Measurements from ENCODE around the gene OCIAD1. TPM values are rescaled to one million over a fixed set of nuclear protein-coding genes. Genes with fewer than 3 reads are reported as not detected.
"Not testable (repeated sequence)": the region's sequence is repeated elsewhere in the genome, so short reads cannot be mapped to it uniquely, and the experiment has no call there.

The OCIAD1 gene
- total and polyA plus RNA-seq, 12 donors, result 97.7 to 403 (median 171) TPM

DNA sequence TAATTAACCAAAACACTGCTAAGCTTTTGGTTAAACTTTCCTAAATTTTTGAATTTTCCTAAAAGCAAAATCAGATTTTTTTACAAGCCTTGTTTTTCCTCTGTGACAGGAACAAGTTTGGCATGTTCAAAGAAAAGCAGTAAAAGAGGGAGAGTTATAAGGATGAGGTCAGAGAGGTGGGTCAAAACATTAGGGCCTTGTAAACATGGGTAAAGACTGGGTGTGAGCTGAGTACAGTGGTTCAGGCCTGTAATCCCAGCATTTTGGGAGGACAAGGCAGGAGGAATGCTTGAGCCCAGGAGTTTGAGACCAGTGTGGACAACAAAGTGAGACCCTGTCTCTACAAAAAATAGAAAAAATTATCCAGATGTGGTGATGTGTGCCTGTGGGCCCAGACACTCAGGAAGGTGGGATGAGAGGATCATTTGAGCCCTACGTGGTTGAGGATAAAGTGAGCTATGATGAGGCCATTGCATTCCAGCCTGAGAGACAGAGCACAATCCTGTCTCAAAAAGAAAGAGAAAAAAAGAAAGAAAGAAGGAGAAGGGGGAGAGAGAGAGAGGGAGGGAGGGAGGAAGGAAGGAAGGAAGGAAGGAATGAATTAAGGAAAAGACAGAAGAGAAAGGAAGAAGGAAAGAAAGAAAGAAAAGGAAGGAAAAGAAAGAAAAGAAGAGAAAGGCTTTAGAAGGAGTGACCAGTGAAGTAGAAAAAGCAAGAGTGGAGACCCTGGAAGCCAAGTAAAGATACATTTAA, 33.8 kb upstream of the OCIAD1 start:
- no peak for DNase-seq
- peaks cover 0 to 4% of the 10 kb centered on the region in 2 donors for H3K4me1 ChIP-seq (replicated peaks in 1 of 2)
- H3K9me3 ChIP-seq (replicated peaks in 1 of 3), result no peaks in the 10 kb centered on the region
- 78 to 85% (median 82%) methylated on average over 1 of the region's 1 CpG for WGBS, 4 donors
- no peaks in the 10 kb centered on the region for H3K27me3 ChIP-seq
- no peaks in the 10 kb centered on the region for H3K36me3 ChIP-seq (replicated peaks in 1 of 2)
- TF ChIP-seq POLR2A (IDR thresholded peaks at IDR 0.05), result no peak
- TF ChIP-seq, protein P1, sequence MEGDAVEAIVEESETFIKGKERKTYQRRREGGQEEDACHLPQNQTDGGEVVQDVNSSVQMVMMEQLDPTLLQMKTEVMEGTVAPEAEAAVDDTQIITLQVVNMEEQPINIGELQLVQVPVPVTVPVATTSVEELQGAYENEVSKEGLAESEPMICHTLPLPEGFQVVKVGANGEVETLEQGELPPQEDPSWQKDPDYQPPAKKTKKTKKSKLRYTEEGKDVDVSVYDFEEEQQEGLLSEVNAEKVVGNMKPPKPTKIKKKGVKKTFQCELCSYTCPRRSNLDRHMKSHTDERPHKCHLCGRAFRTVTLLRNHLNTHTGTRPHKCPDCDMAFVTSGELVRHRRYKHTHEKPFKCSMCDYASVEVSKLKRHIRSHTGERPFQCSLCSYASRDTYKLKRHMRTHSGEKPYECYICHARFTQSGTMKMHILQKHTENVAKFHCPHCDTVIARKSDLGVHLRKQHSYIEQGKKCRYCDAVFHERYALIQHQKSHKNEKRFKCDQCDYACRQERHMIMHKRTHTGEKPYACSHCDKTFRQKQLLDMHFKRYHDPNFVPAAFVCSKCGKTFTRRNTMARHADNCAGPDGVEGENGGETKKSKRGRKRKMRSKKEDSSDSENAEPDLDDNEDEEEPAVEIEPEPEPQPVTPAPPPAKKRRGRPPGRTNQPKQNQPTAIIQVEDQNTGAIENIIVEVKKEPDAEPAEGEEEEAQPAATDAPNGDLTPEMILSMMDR (IDR thresholded peaks at IDR 0.05), result no peak
- no peak overlapping the region for H3K27ac ChIP-seq
- no peak overlapping the region for H3K4me3 ChIP-seq
- intact Hi-C loops (cut with DNase I), result no loop called here

DNA sequence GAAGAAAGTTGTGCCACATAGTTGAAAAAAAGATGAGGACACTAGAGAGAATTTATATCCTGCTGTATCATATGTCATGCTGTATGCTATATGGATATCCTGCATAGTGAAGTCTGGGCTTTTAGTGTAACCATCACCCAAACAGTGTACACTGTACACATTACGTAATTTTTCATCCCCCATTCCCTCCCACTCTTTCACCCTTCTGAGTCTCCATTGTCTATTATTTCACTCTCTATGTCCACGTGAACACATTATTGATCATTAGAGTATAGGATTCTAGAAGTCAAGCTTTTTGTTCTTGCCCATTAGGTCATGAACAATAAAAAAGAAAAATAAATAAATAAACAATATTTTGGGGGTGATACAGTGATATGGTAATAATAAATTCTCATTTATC, 32.8 kb upstream of the OCIAD1 start:
- H3K4me3 ChIP-seq, result no peak overlapping the region
- WGBS, 4 donors, result 82 to 88% (median 85%) methylated on average over 2 of the region's 2 CpGs

DNA sequence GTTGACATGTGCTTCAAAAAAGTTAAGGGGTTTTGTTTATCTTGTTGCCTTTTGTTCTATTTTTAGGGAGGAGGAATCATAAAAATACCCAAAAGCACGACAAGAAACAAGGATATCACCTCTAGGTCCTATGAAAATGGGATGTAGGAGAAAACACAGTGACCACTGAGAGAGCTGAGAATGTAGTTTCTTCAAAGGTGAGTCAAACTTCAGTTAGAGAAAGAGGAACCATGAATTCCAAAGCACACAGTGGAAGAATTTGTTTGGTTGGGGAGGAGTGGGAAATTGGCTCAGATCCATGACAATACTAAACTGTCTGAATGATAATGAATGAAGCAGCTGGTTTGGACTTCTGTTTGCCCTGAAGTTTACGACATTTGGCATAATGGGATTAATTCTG, 31.7 kb upstream of the OCIAD1 start:
- H3K27me3 ChIP-seq, result no peaks in the 10 kb centered on the region
- H3K4me1 ChIP-seq (replicated peaks in 1 of 2), result no peaks in the 10 kb centered on the region
- no peaks in the 10 kb centered on the region for H3K9me3 ChIP-seq (replicated peaks in 1 of 3)
- DNase-seq, result no peak
- TF ChIP-seq, protein P1 (IDR thresholded peaks at IDR 0.05), result no peak
- no peak for TF ChIP-seq POLR2A (IDR thresholded peaks at IDR 0.05)
- H3K36me3 ChIP-seq (replicated peaks in 1 of 2), result no peaks in the 10 kb centered on the region
- H3K27ac ChIP-seq, result no peak overlapping the region
- H3K4me3 ChIP-seq, result no peak overlapping the region
- 49 to 60% (median 55%) methylated on average over 2 of the region's 2 CpGs for WGBS, 4 donors
- intact Hi-C loops (cut with DNase I), result no loop called here

More for the DNA sequence above, 32.8 kb upstream of the OCIAD1 start:
- TF ChIP-seq, protein P1 (IDR thresholded peaks at IDR 0.05), result no peak
- no peak for TF ChIP-seq POLR2A (IDR thresholded peaks at IDR 0.05)
- no peak for DNase-seq
- no peak overlapping the region for H3K27ac ChIP-seq
- H3K36me3 ChIP-seq (replicated peaks in 1 of 2), result no peaks in the 10 kb centered on the region
- H3K9me3 ChIP-seq (replicated peaks in 1 of 3), result no peaks in the 10 kb centered on the region
- H3K27me3 ChIP-seq, result no peaks in the 10 kb centered on the region
- intact Hi-C loops (cut with DNase I), result no loop called here
- H3K4me1 ChIP-seq (replicated peaks in 1 of 2), result no peaks in the 10 kb centered on the region

DNA sequence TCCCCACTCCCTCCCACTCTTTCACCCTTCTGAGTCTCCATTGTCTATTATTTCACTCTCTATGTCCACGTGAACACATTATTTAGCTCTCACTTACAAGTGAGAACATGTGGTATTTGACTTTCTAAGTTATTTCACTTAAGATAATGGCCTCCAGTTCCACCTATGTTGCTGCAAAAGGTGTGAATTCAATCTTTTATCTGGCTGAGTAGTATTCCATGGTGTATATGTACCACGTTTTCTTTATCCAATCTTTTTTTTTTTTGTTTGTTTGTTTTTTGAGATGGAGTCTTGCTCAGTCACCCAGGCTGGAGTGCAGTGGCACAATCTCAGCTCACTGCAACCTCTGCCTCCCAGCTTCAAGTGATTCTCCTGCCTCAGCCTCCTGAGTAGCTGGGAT, 30.7 kb upstream of the OCIAD1 start:
- intact Hi-C loops (cut with DNase I); H3K4me1 ChIP-seq (replicated peaks in 1 of 2); H3K36me3 ChIP-seq (replicated peaks in 1 of 2); H3K4me3 ChIP-seq; DNase-seq; H3K9me3 ChIP-seq (replicated peaks in 1 of 3); H3K27ac ChIP-seq; H3K27me3 ChIP-seq: not testable (repeated sequence)
- 74 to 91% (median 78%) methylated on average over 2 of the region's 2 CpGs for WGBS, 4 donors

Measured in adrenal gland (tissue), 12 donors.